Measurements from ENCODE around the gene NACC1.

NACC1 gene

DNA sequence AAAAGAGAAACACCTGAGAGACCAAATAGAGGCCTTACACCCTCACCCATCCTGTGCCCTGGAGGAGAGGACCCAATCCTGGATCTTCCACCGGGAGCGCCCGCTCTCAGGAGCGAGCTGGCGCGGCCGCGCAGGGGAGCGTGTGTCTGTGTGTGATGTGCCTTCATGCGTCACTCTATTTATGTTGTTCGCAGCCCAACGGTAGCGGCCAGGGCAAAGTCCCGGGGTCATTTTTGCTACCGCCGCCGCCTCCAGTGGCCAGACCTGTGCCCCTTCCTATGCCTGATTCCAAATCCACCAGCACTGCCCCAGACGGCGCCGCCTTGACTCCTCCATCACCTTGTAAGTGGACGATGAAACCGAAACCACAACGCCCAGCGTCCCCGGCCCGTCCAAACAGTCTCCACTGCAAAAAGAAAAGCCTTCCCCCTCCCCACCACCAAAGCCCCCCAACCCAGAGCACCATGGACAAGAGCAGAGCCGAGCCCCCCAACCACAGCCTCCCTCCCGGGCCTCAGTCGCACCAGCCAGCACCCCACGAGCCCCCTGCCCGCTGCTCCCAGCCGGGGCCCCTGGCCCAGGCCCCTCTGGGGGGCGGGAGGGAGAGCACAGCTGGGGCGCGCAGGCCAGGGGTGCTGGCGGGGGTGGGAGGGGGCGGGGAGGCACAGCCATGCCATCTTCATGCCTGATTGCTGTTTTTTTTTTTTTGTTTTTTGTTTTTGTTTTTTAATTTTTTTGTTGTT lies 30.1 kb upstream of the NACC1 start:
- no peak for DNase-seq (ENCODE audit: low read depth, low spot score)

DNA sequence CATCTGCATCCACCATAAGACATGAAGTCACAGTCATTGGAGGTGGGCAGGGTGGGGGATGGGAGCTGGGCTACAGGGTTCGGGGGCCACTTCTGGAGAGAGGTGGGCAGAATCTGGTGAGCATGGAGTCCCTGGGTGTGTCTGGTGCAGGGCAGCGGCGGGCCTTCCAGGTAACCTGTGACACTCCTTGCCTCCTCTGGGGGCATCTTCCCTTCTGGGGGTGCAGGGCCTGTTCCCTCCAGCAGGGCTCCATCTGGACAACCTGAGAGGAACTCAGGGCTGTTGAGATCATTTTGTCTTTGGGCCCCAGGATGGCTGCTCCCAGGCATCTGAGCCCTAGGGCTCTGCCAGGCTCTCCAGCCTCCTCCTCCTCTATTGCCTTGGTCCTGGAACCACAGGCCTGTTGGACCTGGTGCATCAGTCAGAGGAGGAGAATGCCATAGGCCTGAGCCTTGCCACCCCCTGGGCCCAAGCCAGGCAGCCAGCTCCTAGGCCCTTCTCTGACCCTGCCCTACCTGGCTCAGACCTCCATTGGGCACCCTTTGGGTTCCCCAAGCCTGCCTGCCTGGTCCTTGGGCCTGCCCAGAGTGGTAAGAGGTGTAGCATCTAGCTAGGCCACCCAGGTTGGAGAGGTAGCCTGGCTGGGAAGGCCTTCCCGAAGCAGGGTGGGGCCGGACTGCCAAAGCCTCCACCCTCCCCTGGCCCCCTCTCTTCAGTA lies 28.8 kb upstream of the NACC1 start:
- DNase-seq (ENCODE audit: low read depth, low spot score), result peak; percentile 26

DNA sequence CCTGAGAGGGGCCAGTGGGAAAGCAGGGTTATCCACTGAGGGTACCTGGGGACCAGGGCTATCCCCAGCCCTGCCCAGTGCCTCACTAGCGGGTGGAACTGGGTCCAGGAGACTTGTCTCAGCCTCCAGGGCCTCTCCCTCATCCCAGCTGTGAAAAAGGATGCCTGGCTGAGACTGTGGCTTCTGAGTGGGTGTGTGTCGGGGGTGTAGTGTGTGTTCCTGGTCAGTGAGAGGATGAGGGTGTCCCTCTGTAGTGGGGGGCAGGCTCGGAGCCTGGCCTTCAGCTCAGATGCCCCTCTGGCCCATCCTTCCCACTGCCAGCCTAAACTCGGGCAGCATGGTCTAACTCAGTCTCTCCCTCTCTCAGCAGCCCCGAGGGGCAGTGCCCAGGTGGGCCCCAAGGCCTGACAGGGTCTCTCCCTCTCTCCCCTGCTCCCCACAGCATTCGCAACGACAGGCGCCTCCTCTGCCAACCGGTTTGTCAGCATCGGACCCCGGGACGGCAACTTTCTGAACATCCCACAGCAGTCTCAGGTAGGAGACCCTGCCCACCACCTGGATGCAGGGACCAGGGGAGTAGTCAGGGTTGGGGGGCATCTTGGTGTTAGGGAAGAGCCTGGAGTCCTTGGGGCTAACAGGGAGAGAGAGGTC lies 28.1 kb upstream of the NACC1 start:
- no peak for DNase-seq (ENCODE audit: low read depth, low spot score)

DNA sequence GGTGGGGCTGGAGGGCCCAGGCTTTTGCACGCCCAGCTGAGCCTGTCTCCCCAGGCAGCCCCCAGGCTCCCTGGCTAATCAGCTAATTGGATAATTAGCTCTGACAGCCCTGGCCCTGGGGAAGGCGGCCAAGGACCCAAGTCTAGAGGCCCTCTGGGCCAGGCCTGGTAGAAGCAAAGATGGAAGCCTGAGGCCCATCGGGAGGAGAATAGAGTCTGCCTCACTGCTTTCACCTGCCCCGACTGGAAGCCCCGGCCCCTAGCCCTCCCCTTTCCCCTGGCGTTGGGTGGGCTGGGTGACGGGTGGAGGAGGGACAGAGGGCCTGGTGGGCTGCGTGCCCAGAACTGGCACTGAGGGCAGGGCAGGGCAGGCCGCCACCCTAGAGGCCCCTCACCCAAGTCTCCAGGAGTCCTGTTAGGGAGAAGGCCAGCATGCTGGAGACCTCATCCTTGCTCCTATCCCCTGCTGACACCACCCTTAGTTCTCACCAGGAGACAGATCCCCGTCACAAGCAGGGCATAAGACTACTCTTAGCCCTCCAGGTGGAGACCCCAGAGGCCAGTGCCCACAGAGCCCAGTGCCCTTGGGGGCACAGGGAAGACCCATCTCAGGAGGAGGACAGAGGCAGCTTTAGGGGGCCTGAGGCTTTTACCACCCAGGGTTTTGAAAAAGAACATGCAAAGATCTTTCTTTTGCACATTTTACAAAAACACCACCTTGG lies 27.4 kb upstream of the NACC1 start:
- peak; percentile 52 for DNase-seq (ENCODE audit: low read depth, low spot score)

DNA sequence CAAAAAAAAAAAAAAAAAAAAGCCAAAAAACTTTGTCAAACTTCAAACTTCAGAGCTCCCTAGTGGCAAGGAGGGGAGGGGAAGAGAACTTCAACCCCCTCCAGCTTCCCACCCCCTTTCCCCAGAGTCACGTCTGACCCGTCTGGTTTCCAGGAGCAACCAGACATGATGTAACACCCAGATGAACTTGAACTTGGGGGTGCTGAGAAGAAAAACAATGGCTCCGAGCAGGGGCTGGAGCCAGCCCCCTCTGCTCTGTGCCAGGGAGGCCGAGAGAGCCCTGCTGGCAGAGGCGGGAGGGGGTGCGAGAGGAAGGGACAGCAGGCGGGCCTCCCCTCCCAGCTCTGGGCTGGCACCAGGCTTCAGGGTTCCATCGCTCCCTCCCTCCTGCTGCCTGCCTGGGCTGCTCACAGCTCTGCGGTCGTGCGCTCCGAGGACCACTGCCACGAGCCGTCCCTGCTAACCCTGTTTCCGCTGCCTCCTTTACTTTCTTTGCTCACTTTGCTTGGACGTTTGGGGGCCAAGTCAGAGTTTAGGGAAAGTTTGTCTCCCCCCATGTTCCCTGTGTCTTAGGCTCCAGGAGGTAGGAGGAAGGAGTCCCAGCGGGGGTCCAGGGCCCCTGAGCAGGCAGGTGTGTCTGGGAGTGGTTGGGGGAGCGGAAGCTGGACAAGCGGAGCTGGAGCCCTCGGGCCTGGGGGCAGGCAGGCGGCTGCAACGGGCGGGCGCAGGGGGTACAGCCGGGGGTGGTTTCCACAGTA lies 26.5 kb upstream of the NACC1 start:
- DNase-seq (ENCODE audit: low read depth, low spot score), result peak; percentile 43

DNA sequence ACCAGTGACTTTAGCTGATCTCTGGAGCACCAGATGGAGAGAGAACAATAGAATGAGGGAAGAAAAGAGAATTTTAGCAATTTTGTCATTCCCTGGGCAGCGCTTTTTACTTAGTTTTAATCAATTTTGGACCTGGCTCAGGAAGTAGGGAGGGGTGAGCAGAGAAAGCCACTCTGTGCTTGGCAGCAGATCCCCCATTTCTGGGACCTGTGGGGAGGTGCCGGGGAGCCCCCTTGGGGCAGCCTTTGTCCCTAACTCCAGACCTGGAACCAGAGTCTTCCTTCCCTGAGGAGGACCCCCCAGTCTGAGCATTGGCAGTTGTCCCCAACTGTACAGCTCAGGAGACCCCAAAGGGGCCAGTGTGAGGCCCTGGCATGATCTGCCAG lies 25.9 kb upstream of the NACC1 start:
- DNase-seq (ENCODE audit: low read depth, low spot score), result no peak

DNA sequence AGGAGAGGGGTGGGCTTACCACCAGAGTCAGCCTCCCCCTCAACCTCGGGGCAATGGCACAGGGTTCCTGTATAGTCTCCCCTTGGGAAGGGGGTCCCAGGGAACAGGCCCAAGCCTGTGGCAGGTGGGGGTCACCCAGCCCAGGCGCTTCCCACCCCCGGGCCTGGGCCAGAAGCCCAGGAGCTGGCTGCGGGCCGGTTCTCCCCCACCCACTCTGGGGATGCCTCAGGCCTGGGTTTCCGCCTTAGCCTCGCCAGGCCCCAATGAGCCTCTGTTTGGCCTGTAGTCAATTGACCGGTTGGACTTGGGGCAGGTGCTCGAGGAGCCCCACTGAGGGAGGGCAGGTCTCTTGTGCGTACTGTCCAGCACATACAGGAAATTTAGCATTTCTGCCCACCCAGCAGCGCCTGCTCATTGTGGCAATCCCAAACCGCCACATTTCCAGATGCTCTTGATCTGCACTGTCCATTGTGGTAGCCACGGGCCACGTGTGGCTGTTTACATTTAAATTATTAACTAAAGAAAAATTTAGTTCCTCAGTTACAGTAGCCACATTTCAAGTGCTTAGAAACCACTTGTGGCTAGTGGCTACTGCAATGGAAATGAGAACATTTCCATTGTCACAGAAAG lies 25.3 kb upstream of the NACC1 start:
- DNase-seq (ENCODE audit: low read depth, low spot score), result no peak

DNA sequence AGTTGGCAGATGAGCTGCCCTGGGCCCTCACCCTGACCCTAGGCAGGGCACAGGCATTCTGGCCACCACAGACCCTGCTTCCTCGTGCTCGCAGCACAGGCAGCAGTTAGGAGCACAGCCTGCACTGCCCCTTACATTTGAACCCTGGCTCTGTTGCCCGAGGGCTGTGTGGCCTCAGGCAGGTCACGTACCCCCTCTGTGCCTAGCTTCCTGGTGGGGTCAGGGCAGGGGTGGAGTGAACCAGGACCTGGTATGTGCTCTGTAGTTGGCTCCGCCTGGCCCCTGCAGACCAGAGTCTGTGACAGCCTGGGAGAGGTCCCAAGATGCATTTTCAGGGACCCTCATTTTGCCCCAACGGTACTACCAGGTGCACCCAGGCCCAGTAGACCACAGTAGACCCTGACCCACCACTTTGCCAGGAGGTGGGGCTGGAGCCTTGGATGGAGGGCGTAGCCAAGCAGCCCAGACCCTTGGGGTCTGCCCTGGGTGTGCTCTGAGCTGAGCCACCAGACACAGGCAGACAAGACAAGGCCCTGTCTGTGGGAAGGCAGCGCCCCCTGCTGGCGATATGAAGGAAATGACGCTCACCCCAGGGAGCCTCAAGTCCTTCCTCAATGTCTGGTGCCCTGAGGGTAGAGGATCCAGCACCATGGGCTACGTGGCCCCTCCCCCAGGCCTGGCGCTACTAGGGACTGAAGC lies 24.5 kb upstream of the NACC1 start:
- DNase-seq (ENCODE audit: low read depth, low spot score), result peak; percentile 95

DNA sequence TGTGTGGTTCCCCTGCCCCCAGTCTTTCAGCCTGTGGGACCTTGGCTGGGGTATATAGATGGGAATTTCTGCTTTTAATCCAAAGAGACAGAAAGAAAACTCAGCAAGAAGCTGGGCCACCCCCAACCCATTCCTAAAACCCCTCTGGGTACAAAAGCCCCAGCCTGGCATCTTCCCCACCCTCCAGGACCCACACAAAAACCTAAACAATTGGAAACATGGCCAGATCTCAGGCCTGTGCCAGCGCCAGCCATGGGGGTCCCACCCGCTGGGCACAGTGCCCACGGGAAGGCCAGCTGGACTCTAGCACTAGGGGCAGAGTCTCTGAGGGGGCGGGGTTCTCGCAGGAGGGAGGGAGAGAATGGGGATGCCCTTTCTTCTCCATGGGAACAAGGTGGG lies 24.0 kb upstream of the NACC1 start:
- DNase-seq (ENCODE audit: low read depth, low spot score), result no peak

DNA sequence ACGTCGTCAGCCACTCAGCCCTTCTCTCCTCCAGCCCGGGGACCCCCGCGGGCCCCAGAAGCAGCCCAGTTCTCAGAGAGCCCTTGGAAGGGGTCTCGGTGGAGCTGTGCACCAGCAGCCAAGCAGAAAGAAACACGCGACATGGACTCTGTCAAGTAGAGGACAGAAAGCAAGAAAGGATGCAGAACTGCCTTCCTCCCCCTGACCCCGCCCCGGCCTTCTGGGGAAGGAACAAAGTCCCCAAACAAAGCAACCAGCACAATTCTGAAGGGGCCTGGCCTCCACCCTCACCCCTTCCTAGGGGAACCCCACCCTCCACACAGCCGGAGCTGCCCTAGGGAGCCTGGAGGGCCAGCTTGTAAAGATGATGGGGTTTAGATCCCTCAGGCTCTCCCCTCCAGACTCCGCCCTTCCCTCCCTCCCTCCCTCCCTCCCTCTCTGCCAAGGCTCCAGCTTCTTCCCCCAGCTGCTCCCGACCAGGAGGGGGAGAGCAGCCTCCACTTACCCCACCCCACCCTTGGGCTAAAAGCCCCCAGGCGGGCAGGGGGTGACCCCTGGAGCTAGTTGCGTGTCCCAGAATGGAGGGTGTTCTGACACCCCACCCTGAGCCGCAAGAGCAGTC lies 23.2 kb upstream of the NACC1 start:
- peak; percentile 60 for DNase-seq (ENCODE audit: low read depth, low spot score)

DNA sequence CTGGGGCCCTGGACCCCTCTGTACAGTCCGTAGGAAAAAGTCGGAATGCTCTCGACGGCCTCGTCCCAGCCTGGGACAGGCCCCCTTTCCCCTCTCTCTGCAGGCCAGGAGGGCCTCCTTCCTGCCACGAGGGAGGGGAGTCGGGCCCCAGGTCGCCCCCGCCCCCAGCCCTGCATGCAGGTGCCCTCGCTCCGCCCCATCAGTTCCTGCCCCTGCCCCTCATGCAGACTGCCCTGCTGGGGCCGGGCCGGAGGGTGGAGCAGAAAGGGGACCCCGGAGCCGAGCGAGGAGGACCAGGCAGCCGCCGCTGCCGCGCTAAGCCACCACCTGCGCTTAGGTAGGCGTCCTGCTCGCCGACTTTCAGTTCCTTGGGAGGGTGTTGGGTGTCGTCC lies 22.7 kb upstream of the NACC1 start:
- DNase-seq (ENCODE audit: low read depth, low spot score), result peak; percentile 54

DNA sequence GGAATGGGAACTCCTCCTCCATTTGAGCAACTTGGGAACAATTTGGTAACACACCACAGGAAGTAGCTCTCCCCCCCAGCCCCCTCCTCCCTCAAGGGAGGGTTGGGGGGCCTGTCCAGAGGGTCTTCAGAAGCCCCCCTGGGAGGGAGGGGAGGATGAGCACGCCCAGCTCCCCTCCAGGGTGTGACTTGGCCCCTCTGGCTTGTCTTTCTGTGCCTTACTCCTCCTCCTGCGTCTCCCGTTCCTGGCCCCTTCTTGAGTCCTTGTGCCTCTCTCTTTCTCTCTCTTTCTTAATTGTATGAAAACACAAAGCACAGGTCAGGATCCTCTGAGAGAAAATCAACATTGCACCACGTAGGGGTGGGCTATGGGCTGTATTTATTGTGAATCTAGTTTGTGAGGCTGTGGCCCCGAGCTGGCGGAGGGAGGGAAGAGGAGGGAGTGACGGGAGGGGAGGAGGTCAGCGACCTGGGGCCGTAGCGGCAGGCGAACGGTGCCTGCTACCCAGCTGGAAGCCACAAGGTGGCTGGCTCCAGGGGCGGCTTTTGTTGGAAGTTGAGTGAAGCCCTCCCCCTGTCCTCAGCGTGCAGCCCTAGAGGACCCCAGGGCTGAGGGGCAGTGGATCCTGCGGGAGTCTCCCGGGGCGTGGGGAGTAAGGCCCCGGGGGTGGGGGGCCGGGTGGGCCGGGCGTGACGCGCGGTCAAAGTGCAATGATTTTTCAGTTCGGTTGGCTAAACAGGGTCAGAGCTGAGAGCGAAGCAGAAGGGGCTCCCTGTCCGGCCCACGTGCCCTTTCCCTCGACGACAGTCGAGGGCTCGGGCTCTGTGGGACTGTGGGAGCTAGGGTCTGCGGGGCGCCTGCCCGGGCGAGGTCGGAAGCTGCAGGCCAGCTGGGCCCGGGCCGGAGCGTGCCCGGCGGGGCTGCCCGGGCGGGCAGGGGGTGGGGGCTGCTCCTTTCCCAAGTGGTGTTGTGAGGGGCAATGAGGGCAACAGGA lies 21.8 kb upstream of the NACC1 start:
- peak; percentile 86 for DNase-seq (ENCODE audit: low read depth, low spot score)

DNA sequence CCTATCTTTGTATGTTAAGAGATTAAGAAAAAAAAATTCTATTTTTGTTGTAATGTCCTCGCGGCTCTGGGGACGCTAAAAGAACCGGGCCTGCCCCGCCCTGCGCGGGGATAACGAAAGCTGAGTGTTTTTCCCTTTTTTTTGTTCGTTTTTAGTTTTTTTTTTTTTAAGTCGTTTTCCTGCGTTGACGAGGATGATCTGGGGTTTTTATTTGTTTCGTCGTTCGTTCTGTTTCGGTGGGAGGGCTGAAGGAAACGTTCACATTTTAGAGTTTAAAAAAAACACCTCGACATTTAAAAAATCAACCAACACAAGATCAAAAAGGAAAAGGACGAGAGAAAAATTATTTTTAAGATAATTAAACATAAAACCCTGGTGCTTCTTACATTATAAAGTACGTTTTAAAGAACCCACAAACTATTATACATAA lies 21.0 kb upstream of the NACC1 start:
- no peak for DNase-seq (ENCODE audit: low read depth, low spot score)

DNA sequence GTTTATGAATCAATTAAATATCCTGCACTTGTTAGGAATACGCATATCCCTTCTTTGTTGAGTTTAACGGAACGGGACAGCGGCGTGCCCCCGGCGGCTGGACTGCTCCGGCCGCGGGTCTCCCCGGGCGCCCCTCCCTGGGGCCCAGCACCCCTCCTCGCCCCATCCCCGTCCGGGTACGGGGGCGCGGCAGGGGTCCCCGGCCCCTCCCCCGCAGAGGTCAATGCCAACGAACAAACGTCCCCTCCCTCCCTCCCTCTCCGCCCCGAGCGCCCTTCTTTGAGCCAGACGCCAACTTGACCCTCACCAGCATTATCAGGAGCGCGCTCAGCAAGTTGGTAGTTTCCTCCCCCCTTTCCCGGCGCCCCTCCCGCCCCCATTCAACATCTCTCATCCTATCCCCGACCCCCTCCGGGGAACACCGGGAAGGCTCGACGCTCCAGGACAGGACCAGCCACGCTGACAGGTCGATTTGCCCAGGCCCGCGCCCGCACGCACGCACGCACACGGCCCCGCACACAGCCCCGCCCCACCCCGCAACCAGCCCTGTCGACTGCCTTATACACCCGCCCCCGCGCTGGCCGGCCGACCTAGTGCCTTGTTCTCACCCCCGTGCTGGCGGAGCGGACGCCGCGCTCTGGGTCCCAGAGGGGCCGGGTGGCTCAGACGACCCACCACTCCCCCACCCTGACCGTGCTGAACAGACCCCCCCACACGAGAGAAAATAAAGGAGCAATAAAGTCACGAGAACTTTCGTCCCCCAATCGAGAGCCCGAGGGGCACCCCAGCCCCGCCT lies 20.4 kb upstream of the NACC1 start:
- no peak for DNase-seq (ENCODE audit: low read depth, low spot score)

DNA sequence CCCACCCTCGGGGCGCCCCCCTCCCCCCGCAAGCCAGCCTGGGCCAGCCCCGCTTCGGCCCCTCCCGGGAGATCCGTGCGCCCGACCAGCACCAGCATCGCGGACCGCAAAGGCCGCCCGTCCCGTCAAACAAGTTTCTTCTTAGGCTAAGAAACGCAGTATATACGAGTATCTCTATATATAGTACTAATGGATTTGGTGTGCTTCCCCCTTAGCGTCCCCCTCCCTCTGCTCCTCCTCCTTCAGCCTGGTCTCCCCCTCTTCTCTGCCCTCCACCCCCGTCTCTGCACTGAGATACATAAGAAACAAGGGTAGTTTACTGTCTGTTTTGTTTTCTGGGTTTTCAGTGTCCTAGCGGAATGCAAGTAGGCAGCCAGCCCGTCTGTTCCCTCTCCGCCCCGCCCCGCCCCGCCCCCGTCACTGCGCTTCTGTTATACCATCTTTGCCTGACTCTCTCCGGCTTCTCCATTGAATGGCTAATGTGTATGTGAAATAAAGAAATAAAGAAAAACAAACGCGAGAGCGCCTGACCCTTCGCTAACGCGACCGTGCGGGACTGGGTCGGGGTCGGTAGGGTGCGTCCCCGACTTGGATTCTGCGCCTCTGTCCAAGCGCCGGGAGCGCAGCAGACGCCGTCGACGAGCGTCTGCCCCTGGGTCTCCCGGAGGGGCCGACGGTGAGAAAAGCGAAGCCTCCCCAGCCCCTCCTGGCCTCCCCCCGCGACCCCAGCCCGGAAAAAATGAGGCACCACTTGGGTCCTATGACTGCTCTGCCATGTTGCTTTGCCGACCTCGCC lies 19.6 kb upstream of the NACC1 start:
- peak; percentile 53 for DNase-seq (ENCODE audit: low read depth, low spot score)

DNA sequence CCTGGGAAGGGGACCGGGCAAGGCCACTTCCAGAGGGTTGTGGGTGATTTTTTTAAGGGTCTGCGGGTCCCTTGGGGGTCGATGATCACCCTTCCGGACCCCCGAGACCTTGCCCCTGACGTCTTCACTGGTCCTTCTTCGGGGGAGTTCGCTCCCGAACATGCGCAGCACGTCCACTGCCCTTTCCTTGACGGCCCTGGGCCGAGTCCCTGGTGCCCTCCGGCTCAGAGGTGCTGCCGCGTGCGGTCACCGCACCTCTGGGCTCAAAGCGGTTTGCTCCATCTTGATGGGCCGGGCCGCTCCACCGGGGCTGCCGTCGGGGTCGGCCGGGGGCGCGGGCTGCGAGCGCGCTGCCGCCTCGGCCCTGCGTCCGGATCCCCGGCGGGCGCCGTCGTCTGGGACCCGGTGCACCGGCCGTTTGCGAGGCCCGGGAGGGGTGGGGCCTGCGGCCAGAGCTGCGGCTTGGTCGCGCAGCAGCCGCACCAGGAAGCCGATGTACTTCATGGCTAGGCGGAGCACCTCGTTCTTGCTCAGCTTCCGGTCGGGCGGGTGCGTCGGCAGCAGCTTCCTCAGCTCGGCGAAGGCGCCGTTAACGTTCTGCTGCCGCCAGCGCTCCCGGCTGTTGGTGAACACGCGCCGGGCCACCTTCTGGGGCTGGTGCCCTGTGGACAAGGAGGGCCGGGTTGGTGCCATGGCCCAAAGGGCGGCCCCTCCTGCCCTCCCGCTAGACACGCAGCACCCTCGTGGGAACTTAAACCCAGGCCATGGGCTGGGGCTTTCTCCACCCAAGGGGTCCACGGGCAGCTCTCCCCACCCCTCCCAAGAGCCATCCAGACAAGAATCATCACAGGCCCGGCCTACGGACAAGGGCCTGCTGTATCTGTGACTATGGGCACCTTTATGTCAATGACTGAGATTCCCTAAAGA lies 18.7 kb upstream of the NACC1 start:
- peak; percentile 59 for DNase-seq (ENCODE audit: low read depth, low spot score)
